Heart right ventricle (tissue), 16 donors: ENCODE measurements around the gene ARHGEF10L. TPM values are rescaled to one million over a fixed set of nuclear protein-coding genes. Genes with fewer than 3 reads are reported as not detected.

Source experiments
- ATAC-seq, 8 donors: fragments of 200-7000 bp; cut with Tn5 transposase; one replicate each; pipeline ENCODE4 v1.9.1; 2020; ENCODE audit warnings: mild to moderate bottlenecking in 8 of 8, moderate library complexity in 8 of 8, moderate number of reproducible peaks in 1 of 8
- DNase-seq, 2 donors: peaks; one replicate each; pipeline ENCODE4 v3.0.0-alpha.2; 2020
- H3K27ac ChIP-seq, 10 donors: fragments of 200-600 bp; sonication (generic) in 2 of 10; one replicate each; pipeline versions ENCODE4 v1.5.0 to v1.8.0; 2020 to 2022; ENCODE audit warnings: mild to moderate bottlenecking in 3 of 10
- H3K27me3 ChIP-seq, 7 donors: fragments of 200-600 bp; one replicate each; pipeline ENCODE4 v1.8.0; 2021 to 2022; ENCODE audit warnings: mild to moderate bottlenecking in 2 of 7
- H3K36me3 ChIP-seq, 9 donors: fragments of 200-600 bp; sonication (generic) in 1 of 9; one replicate each; pipeline versions ENCODE4 v1.5.0 to v1.8.0; 2020 to 2022; ENCODE audit warnings: mild to moderate bottlenecking in 2 of 9
- H3K4me1 ChIP-seq, 9 donors: fragments of 200-600 bp; sonication (generic) in 1 of 9; one replicate each; pipeline versions ENCODE4 v1.5.0 to v1.8.0; 2020 to 2022; ENCODE audit warnings: mild to moderate bottlenecking in 4 of 9
- H3K4me3 ChIP-seq, 10 donors: fragments of 200-600 bp; sonication (generic) in 2 of 10; one replicate each; pipeline versions ENCODE4 v1.5.0 to v1.8.0; 2020 to 2022; ENCODE audit warnings: mild to moderate bottlenecking in 7 of 10, moderate library complexity in 2 of 10
- H3K9me3 ChIP-seq, 11 donors: fragments of 200-600 bp in 10 of 11; sonication (generic) in 2 of 11; one replicate each; pipeline versions ENCODE4 v1.5.0 to v1.8.0; 2013 to 2022; ENCODE audit warnings: mild to moderate bottlenecking in 2 of 11, control low read depth in 1 of 11, moderate library complexity in 1 of 11
- CTCF ChIP-seq, 9 donors: fragments of 200-600 bp; sonication (generic) in 2 of 9; IDR thresholded peaks; one replicate each; pipeline versions ENCODE4 v1.5.0 to v1.8.0; 2021 to 2022; ENCODE audit warnings: antibody characterized with exemption in 9 of 9, mild to moderate bottlenecking in 5 of 9, moderate library complexity in 1 of 9
- WGBS, 2 donors: extraction: QIAGEN DNeasy Blood & Tissue Kit; methylation state at CpG; one replicate each; pipeline ENCODE4 v1.1.7; 2013; ENCODE audit warnings: inconsistent platforms in 1 of 2; 5-methylcytosine and 5-hydroxymethylcytosine counted together
- intact Hi-C, 10 donors: fragments of 100-400 bp; cut with DNase I; formaldehyde crosslinking; loops; one replicate each; pipeline versions ENCODE4 v1.11.1 to v1.14.2; 2022
- polyA plus RNA-seq, 2 donors: library from polyadenylated mRNA; stranded (reverse); fragments of 200-250 nt; gene quantifications; one replicate each; pipeline ENCODE4 v1.2.3, GENCODE V29; 2013
- total RNA-seq, 10 donors: library from RNA; stranded (reverse); fragmentation: NEBNext Ultra II Directional in 3 of 10; extraction: Animal tissue kit (Norgen Biotek cat#: 25700) in 3 of 10; gene quantifications; one replicate each; pipeline versions ENCODE4 v1.2.1 to v1.2.4, GENCODE V29; 2021 to 2023
- donor health status: Arrhythmogenic right ventricular cardiomyopathy.
- donor health status: ischemic (EF 13 %, LVEDD 7.1; RV severe dilation, severe dysfunction).
- donor health status: healthy with polysubstance abuse.
- donor health status: DM: no; HTN: yes; CAD: no.
- donor health status: DM: no; HTN: no; CAD: no.
- donor health status: ischemic (EF 25% LVEDD 6.9; RV normal size, moderate dysfunction).
- donor health status: ischemic (EF 25% LVEDD 5.7; RV mildly dilated, moderate dysfunction).
- donor health status: healthy.
- donor health status: DM: yes; HTN: yes; CAD: no.
- donor health status: Ischemic cardiomyopathy.
- donor health status: ischemic (EF 35%, LVEDD 5.7; RV mildly dilated, moderate dysfunction).
- donor health status: nonischemic (EF 11% LVEDD 7.7; RV severe dilation, severe dysfunction).
- donor health status: DM: yes; HTN: yes; CAD: no.
- donor health status: PGD.
- donor health status: ischemic (EF 29% LVEDD 5.4; RV normal size, mild dysfunction).
- donor health status: nonischemic (EF 23%, LVEDD 6.1; RV moderate dilation, normal function).

The ARHGEF10L gene
- total and polyA plus RNA-seq, 12 donors = 45.4 to 68.4 (median 50.6) TPM

GRCh38 chr1:17668195-17668594, 128.7 kb downstream of the ARHGEF10L start:
- no peak for TF ChIP-seq CTCF (IDR thresholded peaks at IDR 0.05)
- no peak for ATAC-seq
- peaks cover 0 to 69% (median 18%) of the 10 kb centered on the region in 9 donors for H3K36me3 ChIP-seq
- intact Hi-C loops = loop anchor here in 8 of 10 donors (10.0 kb wide), 6 partner anchors 157 to 907 kb away; partner anchors contain the start of gene IGSF21 (in 1 of the 8)
- H3K4me1 ChIP-seq = peaks cover 3 to 35% (median 17%) of the 10 kb centered on the region in 9 donors
- no peaks in the 10 kb centered on the region for H3K27me3 ChIP-seq
- no peak overlapping the region for H3K27ac ChIP-seq
- H3K4me3 ChIP-seq = no peak overlapping the region
- H3K9me3 ChIP-seq = no peaks in the 10 kb centered on the region
- DNase-seq = no peak
- WGBS, 2 donors = 85 to 92% methylated on average over 12 of the region's 12 CpGs

- Histone ChIP-seq H3K9me3 (no peaks in the 10 kb centered on the region), H3K4me3 (no peak overlapping the region), H3K4me1 (peaks cover 3 to 41% (median 22%) of the 10 kb centered on the region in 9 donors), H3K27me3 (no peaks in the 10 kb centered on the region), H3K36me3 (peaks cover 0 to 64% (median 18%) of the 10 kb centered on the region in 9 donors), H3K27ac (no peak overlapping the region)
- intact Hi-C loops = loop anchor here in 8 of 10 donors (10.0 kb wide), 6 partner anchors 156 to 906 kb away; partner anchors contain the start of gene IGSF21 (in 1 of the 8)
- TF ChIP-seq CTCF (IDR thresholded peaks at IDR 0.05) = no peak
- DNase-seq = no peak
- 89 to 90% methylated on average over 20 of the region's 20 CpGs for WGBS, 2 donors
- no peak for ATAC-seq
Observed at GRCh38 chr1:17668624-17669175, 129.2 kb downstream of the ARHGEF10L start.

GRCh38 chr1:17669305-17669704, 129.8 kb downstream of the ARHGEF10L start:
- Histone ChIP-seq H3K4me3 (no peak overlapping the region), H3K36me3 (peaks cover 0 to 59% (median 18%) of the 10 kb centered on the region in 9 donors), H3K27ac (no peak overlapping the region), H3K27me3 (no peaks in the 10 kb centered on the region), H3K4me1 (peaks cover 3 to 47% (median 22%) of the 10 kb centered on the region in 9 donors), H3K9me3 (no peaks in the 10 kb centered on the region)
- ATAC-seq (no peak), DNase-seq (no peak)
- no peak for TF ChIP-seq CTCF (IDR thresholded peaks at IDR 0.05)
- intact Hi-C loops = loop anchor here in 8 of 10 donors (10.0 kb wide), 6 partner anchors 155 to 905 kb away; partner anchors contain the start of gene IGSF21 (in 1 of the 8)
- 92 to 94% methylated on average over 9 of the region's 9 CpGs for WGBS, 2 donors

GRCh38 chr1:17669866-17670451, 130.5 kb downstream of the ARHGEF10L start:
- Histone ChIP-seq H3K4me3 (no peak overlapping the region), H3K4me1 (peaks cover 3 to 50% (median 22%) of the 10 kb centered on the region in 9 donors), H3K27ac (no peak overlapping the region), H3K27me3 (no peaks in the 10 kb centered on the region), H3K36me3 (peaks cover 0 to 56% (median 14%) of the 10 kb centered on the region in 9 donors), H3K9me3 (no peaks in the 10 kb centered on the region)
- DNase-seq (peak; percentile 40 to 50), ATAC-seq (peak; percentile 42 to 82 (median 54))
- TF ChIP-seq CTCF (IDR thresholded peaks at IDR 0.05) = no peak
- 75 to 76% methylated on average over 26 of the region's 26 CpGs for WGBS, 2 donors
- intact Hi-C loops = loop anchor here in 9 of 10 donors (5.0 to 10.0 kb wide), 8 partner anchors 155 to 912 kb away; partner anchors contain the start of gene IGSF21 (in 1 of the 9)
